Body of pancreas (tissue), 4 donors: ENCODE measurements around the gene IER5L.

Experiments used
- POLR2A ChIP-seq, 3 donors: fragments of 450-650 bp; IDR thresholded peaks; one replicate each; pipeline ENCODE4 v1.6.1; 2016; ENCODE audit warnings: antibody characterized with exemption in 3 of 3, mild to moderate bottlenecking in 2 of 3
- TF ChIP-seq, protein P1 (sequence below), 7 experiments: fragments of 450-650 bp in 4 of 7; fragments of 200-600 bp in 3 of 7; sonication (generic) in 3 of 7; IDR thresholded peaks; one replicate each; pipeline ENCODE4 v1.5.1; 2016 to 2019; ENCODE audit warnings: antibody characterized with exemption in 7 of 7

DNA sequence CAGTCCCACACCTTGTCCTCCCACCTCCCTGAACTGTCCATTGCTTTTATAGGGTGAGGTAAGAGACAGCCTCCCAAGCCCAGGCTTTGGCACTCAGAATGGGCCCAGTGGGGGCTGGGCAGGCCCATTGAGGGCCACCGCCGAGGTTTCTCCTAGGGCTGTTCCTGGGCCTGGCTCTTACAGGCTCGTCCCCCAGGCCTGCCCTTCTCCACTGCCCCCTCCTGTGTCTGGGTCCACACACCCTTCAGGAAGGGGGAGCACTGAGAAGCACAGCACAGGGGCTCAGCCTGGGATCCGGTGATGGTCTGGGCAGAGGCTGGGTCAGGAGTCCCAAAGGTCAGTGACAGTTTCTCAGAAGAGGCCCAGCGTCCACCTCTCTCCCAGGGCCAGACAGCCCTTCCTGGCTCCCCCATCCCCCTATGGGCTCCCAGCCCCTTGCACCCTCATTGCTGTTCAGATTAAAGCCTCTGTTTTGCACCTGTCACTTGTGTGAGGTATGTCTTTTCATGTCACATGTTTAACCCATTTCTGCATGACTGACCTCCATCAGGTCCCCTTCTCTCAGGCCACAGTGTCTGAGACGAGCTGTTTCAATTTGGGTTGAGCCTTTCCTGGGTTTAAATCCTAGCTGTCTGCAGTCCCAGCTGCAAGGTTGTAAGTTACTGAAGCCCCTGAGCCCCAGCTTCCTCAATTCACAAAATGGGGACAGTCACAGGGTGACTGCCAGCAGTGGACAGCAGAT lies 29.4 kb downstream of the IER5L start:
- TF ChIP-seq, protein P1, sequence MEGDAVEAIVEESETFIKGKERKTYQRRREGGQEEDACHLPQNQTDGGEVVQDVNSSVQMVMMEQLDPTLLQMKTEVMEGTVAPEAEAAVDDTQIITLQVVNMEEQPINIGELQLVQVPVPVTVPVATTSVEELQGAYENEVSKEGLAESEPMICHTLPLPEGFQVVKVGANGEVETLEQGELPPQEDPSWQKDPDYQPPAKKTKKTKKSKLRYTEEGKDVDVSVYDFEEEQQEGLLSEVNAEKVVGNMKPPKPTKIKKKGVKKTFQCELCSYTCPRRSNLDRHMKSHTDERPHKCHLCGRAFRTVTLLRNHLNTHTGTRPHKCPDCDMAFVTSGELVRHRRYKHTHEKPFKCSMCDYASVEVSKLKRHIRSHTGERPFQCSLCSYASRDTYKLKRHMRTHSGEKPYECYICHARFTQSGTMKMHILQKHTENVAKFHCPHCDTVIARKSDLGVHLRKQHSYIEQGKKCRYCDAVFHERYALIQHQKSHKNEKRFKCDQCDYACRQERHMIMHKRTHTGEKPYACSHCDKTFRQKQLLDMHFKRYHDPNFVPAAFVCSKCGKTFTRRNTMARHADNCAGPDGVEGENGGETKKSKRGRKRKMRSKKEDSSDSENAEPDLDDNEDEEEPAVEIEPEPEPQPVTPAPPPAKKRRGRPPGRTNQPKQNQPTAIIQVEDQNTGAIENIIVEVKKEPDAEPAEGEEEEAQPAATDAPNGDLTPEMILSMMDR (IDR thresholded peaks at IDR 0.05): no peak
- TF ChIP-seq POLR2A (IDR thresholded peaks at IDR 0.05): no peak
